Measurements from ENCODE around the gene STK4.

- TF ChIP-seq CTCF (IDR thresholded peaks at IDR 0.05; ENCODE audit: insufficient read depth, low read length): no peak
- no peak for TF ChIP-seq POLR2AphosphoS5 (IDR thresholded peaks at IDR 0.05; ENCODE audit: low read depth)
- TF ChIP-seq REST (IDR thresholded peaks at IDR 0.05; ENCODE audit: insufficient replicate concordance, low read depth): no peak
- no peak for TF ChIP-seq GABPA (IDR thresholded peaks at IDR 0.05; ENCODE audit: low read depth)
- no peak for TF ChIP-seq SPI1 (IDR thresholded peaks at IDR 0.05; ENCODE audit: borderline replicate concordance, low read depth)
These were observed 52.9 kb downstream of the STK4 start for GRCh38 chr20:45019027-45019761.

Measured in HL-60 (cell line).